MCF 10A (cell line): Measurements from ENCODE around the gene RNF114. TPM values are rescaled to one million over a fixed set of nuclear protein-coding genes. Genes with fewer than 3 reads are reported as not detected.
"Not testable (repeated sequence)": the region's sequence is repeated elsewhere in the genome, so short reads cannot be mapped to it uniquely, and the experiment has no call there.

ENCODE experiments used
- BruUV-seq: library from RNA; stranded (reverse); fragments of 400-500 nt; replicated peaks from 2 replicates; lab custom pipeline; 2021; lab: Mats Ljungman, UMichigan
- CTCF ChIA-PET: fragments of 300-600 bp; sonication (Branson Sonifier 250); formaldehyde crosslinking; extraction: SDS; loops from one replicate; lab custom pipeline; 2021; ENCODE audit warnings: antibody characterized with exemption, inconsistent platforms; lab: Yijun Ruan, JAX
- POLR2A ChIA-PET: fragments of 300-600, 350-650 bp; sonication (Branson Sonifier 250); formaldehyde crosslinking; extraction: SDS; loops from one replicate; lab custom pipeline; 2020; ENCODE audit warnings: antibody characterized with exemption, inconsistent platforms; lab: Yijun Ruan, JAX
- DNase-seq: peaks from one replicate; pipeline ENCODE4 v3.0.0-alpha.2; 2018; ENCODE audit not compliant: unreplicated experiment
- H3K27ac Mint-ChIP-seq: one replicate; pipeline ENCODE4 v1.8.0; 2022; ENCODE audit warnings: mild to moderate bottlenecking, low read depth, mixed read lengths; ENCODE audit not compliant: unreplicated experiment
- H3K27me3 Mint-ChIP-seq: one replicate; pipeline ENCODE4 v1.8.0; 2022; ENCODE audit warnings: mixed read lengths; ENCODE audit not compliant: insufficient read depth, unreplicated experiment
- H3K36me3 Mint-ChIP-seq: one replicate; pipeline ENCODE4 v1.8.0; 2022; ENCODE audit warnings: mild to moderate bottlenecking, moderate library complexity, mixed read lengths; ENCODE audit not compliant: insufficient read depth, unreplicated experiment
- H3K4me1 Mint-ChIP-seq: one replicate; pipeline ENCODE4 v1.8.0; 2022; ENCODE audit warnings: mixed read lengths; ENCODE audit not compliant: insufficient read depth, unreplicated experiment
- H3K4me3 Mint-ChIP-seq: one replicate; pipeline ENCODE4 v1.8.0; 2022; ENCODE audit warnings: mild to moderate bottlenecking, moderate library complexity, mixed read lengths; ENCODE audit not compliant: unreplicated experiment
- H3K9me3 Mint-ChIP-seq: one replicate; pipeline ENCODE4 v1.8.0; 2022; ENCODE audit warnings: mixed read lengths; ENCODE audit not compliant: unreplicated experiment
- CTCF ChIP-seq: fragments of 200-600 bp; IDR thresholded peaks from one replicate; pipeline ENCODE4 v1.8.0; 2022; ENCODE audit warnings: antibody characterized with exemption, mild to moderate bottlenecking; ENCODE audit not compliant: unreplicated experiment
- intact Hi-C: fragments of 100-400 bp; cut with micrococcal nuclease; formaldehyde crosslinking; loops from 2 replicates; pipeline ENCODE4 v1.14.1; 2022
- total RNA-seq: library from RNA; stranded (reverse); gene quantifications from 2 replicates; pipeline ENCODE4 v1.2.3, GENCODE V29; 2022

RNF114 gene
- total RNA-seq, 1 experiment from 2014 or later: 48.6 TPM

GRCh38 chr20:49956689-49957088, 20.5 kb downstream of the RNF114 start:
- no peaks in the 10 kb centered on the region for H3K27me3 Mint-ChIP-seq

GRCh38 chr20:49957089-49957938, 21.1 kb downstream of the RNF114 start:
- H3K36me3 Mint-ChIP-seq: peaks cover 51% of the 10 kb centered on the region
- H3K9me3 Mint-ChIP-seq, H3K4me3 Mint-ChIP-seq, H3K27me3 Mint-ChIP-seq, intact Hi-C loops, DNase-seq, BruUV-seq, H3K4me1 Mint-ChIP-seq, H3K27ac Mint-ChIP-seq: not testable (repeated sequence)
- POLR2A ChIA-PET: interaction anchor here (0.6 kb wide), 1 partner anchor 119 kb away, joined by 3 read pairs; no protein-coding TSS in a partner anchor
- CTCF ChIA-PET: interaction anchor here (0.6 kb wide), 1 partner anchor 10 kb away, joined by 3 read pairs; no protein-coding TSS in a partner anchor

More at GRCh38 chr20:49956689-49957088, 20.5 kb downstream of the RNF114 start:
- no peak for TF ChIP-seq CTCF
- Mint-ChIP-seq H3K27ac (no peak overlapping the region), H3K4me3 (no peak overlapping the region), H3K36me3 (peaks cover 57% of the 10 kb centered on the region), H3K4me1 (no peaks in the 10 kb centered on the region), H3K9me3 (no peaks in the 10 kb centered on the region)
- POLR2A ChIA-PET: no interaction called here
- intact Hi-C loops: no loop called here
- DNase-seq: no peak
- CTCF ChIA-PET: interaction anchor here (0.6 to 1.5 kb wide), 4 partner anchors 9 to 128 kb away, joined by 3 to 5 read pairs (median 4); no protein-coding TSS in a partner anchor
- BruUV-seq: no TSS peak

- Mint-ChIP-seq H3K9me3 (no peaks in the 10 kb centered on the region), H3K27me3 (no peaks in the 10 kb centered on the region), H3K36me3 (peaks cover 19% of the 10 kb centered on the region), H3K4me3 (no peak overlapping the region), H3K27ac (no peak overlapping the region), H3K4me1 (no peaks in the 10 kb centered on the region)
- no peak for DNase-seq
- BruUV-seq: no TSS peak
- intact Hi-C loops: no loop called here
- no peak for TF ChIP-seq CTCF
- CTCF ChIA-PET: interaction anchor here (2.6 kb wide), 1 partner anchor 110 kb away, joined by 18 read pairs; no protein-coding TSS in a partner anchor
- POLR2A ChIA-PET: no interaction called here
These were observed 25.2 kb downstream of the RNF114 start for GRCh38 chr20:49961413-49961812.

GRCh38 chr20:49964964-49965780, 29.0 kb downstream of the RNF114 start:
- peak; percentile 53 for DNase-seq
- peak; percentile 39 for TF ChIP-seq CTCF
- POLR2A ChIA-PET: interaction anchor here (0.6 to 1.3 kb wide), 4 partner anchors 11 to 457 kb away, joined by 3 to 6 read pairs (median 4); no protein-coding TSS in a partner anchor
- H3K9me3 Mint-ChIP-seq: no peaks in the 10 kb centered on the region
- peaks cover 14% of the 10 kb centered on the region for H3K4me1 Mint-ChIP-seq
- H3K27ac Mint-ChIP-seq: no peak overlapping the region
- intact Hi-C loops: no loop called here
- CTCF ChIA-PET: interaction anchor here (0.6 to 5.5 kb wide), 15 partner anchors 9 to 700 kb away, joined by 3 to 67 read pairs (median 3); partner anchors contain the start of gene SNAI1
- H3K27me3 Mint-ChIP-seq: no peaks in the 10 kb centered on the region
- H3K4me3 Mint-ChIP-seq: no peak overlapping the region
- no peaks in the 10 kb centered on the region for H3K36me3 Mint-ChIP-seq
- no TSS peak for BruUV-seq
